SH-SY5Y (cell line): Measurements from ENCODE around the gene SIPA1L3.

Experiments
- GATA2 ChIP-seq: IDR thresholded peaks from 2 replicates; pipeline ENCODE4 v1.6.1; 2011; ENCODE audit warnings: mild to moderate bottlenecking, low read depth, low read length
- GATA3 ChIP-seq: IDR thresholded peaks from 2 replicates; pipeline ENCODE4 v1.6.1; 2011; ENCODE audit warnings: low read depth, mild to moderate bottlenecking, low read length, moderate library complexity

DNA sequence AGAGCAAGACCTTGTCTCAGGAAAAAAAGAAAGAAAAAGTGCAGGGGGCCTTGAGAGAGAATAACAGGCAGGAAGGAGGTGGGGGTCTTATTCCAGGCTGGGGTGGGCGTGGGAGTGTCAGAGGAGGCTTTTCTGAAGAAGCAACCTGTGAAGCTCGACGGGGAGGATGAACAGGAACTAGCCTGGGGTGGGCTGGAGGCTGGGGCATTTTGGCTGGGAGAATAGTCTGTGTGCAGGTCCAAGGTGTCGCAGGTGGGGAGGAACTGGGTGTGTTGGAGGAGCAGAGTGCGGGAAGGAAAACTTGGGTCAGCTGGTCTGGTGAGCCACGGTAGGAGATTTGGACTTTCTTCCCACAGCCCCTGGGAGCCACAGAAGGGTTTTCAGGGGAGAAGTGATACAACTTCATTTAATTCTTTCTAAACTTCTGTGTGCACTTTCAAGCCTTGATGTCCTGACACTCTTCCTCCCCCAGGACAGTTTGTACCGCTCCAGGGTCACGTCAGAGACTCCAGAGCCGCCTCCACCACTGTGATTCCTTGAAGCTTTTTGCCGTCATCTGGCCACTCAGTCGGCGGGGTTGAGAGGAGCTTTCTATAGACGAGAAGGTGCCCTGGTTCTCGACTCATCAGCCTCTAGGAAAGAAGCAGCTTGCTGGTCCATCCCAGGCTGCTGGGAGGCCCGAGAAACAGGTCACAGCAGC is 138.7 kb downstream of the SIPA1L3 start:
- no peak for TF ChIP-seq GATA2
- TF ChIP-seq GATA3 = no peak
